HepG2 (cell line): ENCODE results near the gene CALD1.

Experiments
- CSRNP1 ChIP-seq: sonication (generic); formaldehyde crosslinking; IDR thresholded peaks from 2 replicates; pipeline ENCODE4 v1.8.1; 2023; ENCODE audit warnings: mild to moderate bottlenecking, missing genetic modification reagents
- FOSL1 ChIP-seq: sonication (generic); formaldehyde crosslinking; IDR thresholded peaks from 2 replicates; pipeline ENCODE4 v1.9.0; 2021; ENCODE audit warnings: missing genetic modification reagents, borderline replicate concordance

DNA sequence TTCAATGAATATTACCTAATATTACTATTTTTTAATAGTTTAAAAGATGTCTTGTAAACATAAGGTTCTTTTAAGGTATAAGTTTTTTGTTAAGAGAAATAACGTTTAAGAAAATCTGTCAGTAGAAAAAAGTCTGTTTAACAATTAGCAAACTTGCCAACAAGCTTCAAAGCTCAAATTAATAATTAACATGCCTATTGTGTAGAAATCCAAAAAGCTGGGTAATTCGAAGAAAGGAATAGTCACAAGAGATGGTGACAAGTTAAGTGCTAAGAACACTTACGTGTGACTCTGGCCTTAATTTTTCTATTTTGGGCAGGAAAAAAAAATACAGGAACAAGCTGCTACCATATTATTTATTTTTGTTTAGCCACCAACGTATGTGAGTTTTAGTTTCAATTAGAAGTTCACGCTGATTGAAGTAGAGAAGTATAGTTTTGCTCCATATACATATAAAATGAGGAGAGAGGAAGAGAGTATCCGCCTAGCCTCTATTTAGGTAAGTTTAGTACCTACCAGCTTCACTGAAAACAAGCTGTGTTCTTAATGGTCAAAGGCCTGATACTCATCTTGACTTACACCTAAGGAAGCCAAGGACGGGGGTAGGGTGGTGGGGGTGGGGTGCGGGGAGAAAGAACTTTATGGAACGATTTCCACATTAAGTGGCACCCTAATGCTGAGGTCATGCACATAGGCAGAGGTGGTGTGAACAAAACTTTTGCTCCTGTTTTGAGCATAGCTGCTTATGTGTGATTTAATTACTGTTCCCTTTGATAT, 163.4 kb downstream of the CALD1 start:
- TF ChIP-seq FOSL1 (CRISPR knock-in tag) = no peak
- TF ChIP-seq CSRNP1 (CRISPR knock-in tag) = no peak
